OCI-LY3 (cell line): ENCODE data around the gene ABHD15.

Experiments
- H2AFZ ChIP-seq: fragments of 200-600, 300-600 bp; shearing (Covaris generic); 2 replicates; pipeline ENCODE4 v1.6.0; 2014; ENCODE audit warnings: antibody characterized with exemption, low read depth, low read length
- H3K27ac ChIP-seq: fragments of 200-600, 300-600 bp; sonication (generic); 2 replicates; pipeline ENCODE4 v1.5.1; 2014; ENCODE audit warnings: mild to moderate bottlenecking, low read length, moderate library complexity, mixed read lengths
- H3K27me3 ChIP-seq: fragments of 200-600, 300-600 bp; sonication (generic); 2 replicates; pipeline ENCODE4 v1.6.1; 2014; ENCODE audit warnings: low read depth, low read length, mixed read lengths
- H3K36me3 ChIP-seq: fragments of 200-600, 300-600 bp; sonication (generic); replicated peaks from 2 replicates; pipeline ENCODE3; 2014; ENCODE audit warnings: low read depth, low read length, mixed read lengths
- H3K4me1 ChIP-seq: fragments of 300-600, 200-600 bp; sonication (generic); 2 replicates; pipeline ENCODE4 v1.6.1; 2014; ENCODE audit warnings: low read length, mixed read lengths
- H3K4me2 ChIP-seq: fragments of 200-600, 300-600 bp; sonication (generic); 2 replicates; pipeline ENCODE4 v1.6.1; 2014; ENCODE audit warnings: low read length, mixed read lengths
- H3K4me3 ChIP-seq: fragments of 300-600, 200-600 bp; sonication (generic); 2 replicates; pipeline ENCODE4 v1.5.1; 2014; ENCODE audit warnings: antibody characterized with exemption, mild to moderate bottlenecking, low read length, moderate library complexity
- H3K79me2 ChIP-seq: fragments of 300-600, 200-600 bp; shearing (Covaris generic); 2 replicates; pipeline ENCODE4 v1.6.1; 2014; ENCODE audit warnings: mild to moderate bottlenecking, low read length, mixed read lengths
- H3K9ac ChIP-seq: fragments of 300-600, 200-600 bp; shearing (Covaris generic); 2 replicates; pipeline ENCODE4 v1.6.0; 2014; ENCODE audit warnings: mild to moderate bottlenecking, low read length, moderate library complexity
- H3K9me3 ChIP-seq: fragments of 200-600, 300-600 bp; shearing (Covaris generic); 2 replicates; pipeline ENCODE4 v1.6.1; 2014; ENCODE audit warnings: low read length, mixed read lengths; ENCODE audit not compliant: insufficient read depth
- H4K20me1 ChIP-seq: fragments of 200-600, 300-600 bp; sonication (generic); 2 replicates; pipeline ENCODE4 v1.6.1; 2016; ENCODE audit warnings: low read length, mixed read lengths; ENCODE audit not compliant: insufficient read depth
- CTCF ChIP-seq: fragments of 200-600, 300-600 bp; sonication (generic); IDR thresholded peaks from 2 replicates; pipeline ENCODE4 v1.5.1; 2014; ENCODE audit warnings: antibody characterized with exemption, low read length, low read depth
- EZH2phosphoT487 ChIP-seq: fragments of 200-600 bp; shearing (Covaris generic); IDR thresholded peaks from 2 replicates; pipeline ENCODE4 v1.6.1; 2018; ENCODE audit warnings: antibody characterized with exemption, mixed run types, low read depth

The ABHD15 gene

GRCh38 chr17:29578626-29579485, 12.0 kb upstream of the ABHD15 start:
- Histone ChIP-seq H3K36me3 (peaks cover 50% of the 10 kb centered on the region), H4K20me1 (no peaks in the 10 kb centered on the region), H3K79me2 (peaks cover 9% of the 10 kb centered on the region), H3K27ac (no peak overlapping the region), H3K27me3 (no peaks in the 10 kb centered on the region), H3K4me3 (no peak overlapping the region), H3K9me3 (no peaks in the 10 kb centered on the region), H3K4me2 (no peak overlapping the region), H3K9ac (no peak overlapping the region), H2AFZ (no peak overlapping the region), H3K4me1 (peaks cover 14% of the 10 kb centered on the region)
- TF ChIP-seq CTCF (no peak), EZH2phosphoT487 (no peak)

- no peak overlapping the region for H2AFZ ChIP-seq
- H3K36me3 ChIP-seq: peaks cover 37% of the 10 kb centered on the region
- H3K4me2 ChIP-seq: no peak overlapping the region
- no peaks in the 10 kb centered on the region for H3K79me2 ChIP-seq
- H4K20me1 ChIP-seq: no peaks in the 10 kb centered on the region
- no peak overlapping the region for H3K9ac ChIP-seq
- peaks cover 22% of the 10 kb centered on the region for H3K4me1 ChIP-seq
- H3K27ac ChIP-seq: no peak overlapping the region
- TF ChIP-seq CTCF (no peak), EZH2phosphoT487 (no peak)
- no peaks in the 10 kb centered on the region for H3K27me3 ChIP-seq
- H3K4me3 ChIP-seq: no peak overlapping the region
- no peaks in the 10 kb centered on the region for H3K9me3 ChIP-seq
These were observed 10.8 kb upstream of the ABHD15 start for GRCh38 chr17:29577385-29578211.

GRCh38 chr17:29577001-29577370, 10.1 kb upstream of the ABHD15 start:
- Histone ChIP-seq H3K27me3 (no peaks in the 10 kb centered on the region), H3K9ac (no peak overlapping the region), H3K9me3 (no peaks in the 10 kb centered on the region), H4K20me1 (no peaks in the 10 kb centered on the region), H3K27ac (no peak overlapping the region), H3K4me1 (peaks cover 26% of the 10 kb centered on the region), H3K4me3 (no peak overlapping the region), H3K79me2 (no peaks in the 10 kb centered on the region), H3K4me2 (no peak overlapping the region), H3K36me3 (peaks cover 31% of the 10 kb centered on the region), H2AFZ (no peak overlapping the region)
- TF ChIP-seq EZH2phosphoT487: no peak
- TF ChIP-seq CTCF: no peak
